ENCODE measurements around the gene MT4. TPM values are rescaled to one million over a fixed set of nuclear protein-coding genes. Genes with fewer than 3 reads are reported as not detected.
A peak's percentile ranks its signal among the peaks of the same experiment; 100 is the strongest.

Gene MT4
- total and polyA plus RNA-seq, 8 donors, result not detected

- DNase-seq, result peak; percentile 47 to 70
- Histone ChIP-seq H3K4me1 (peaks cover 35 to 63% (median 52%) of the 10 kb centered on the region in 4 donors), H3K36me3 (no peaks in the 10 kb centered on the region), H3K4me3 (peak overlapping the region; percentile 58 to 78 (median 66)), H3K27ac (peak overlapping the region; percentile 85 to 96 (median 92)), H3K27me3 (no peaks in the 10 kb centered on the region), H3K9me3 (no peaks in the 10 kb centered on the region)
- intact Hi-C loops (cut with DNase I; ENCODE audit: low total_unique reads), result no loop called here
- WGBS, 5 donors, result 17 to 20% (median 18%) methylated on average over 10 of the region's 10 CpGs
- no peak for TF ChIP-seq CTCF (IDR thresholded peaks at IDR 0.05)
- peak; percentile 67 for TF ChIP-seq EP300 (IDR thresholded peaks at IDR 0.05)
- TF ChIP-seq POLR2AphosphoS5 (IDR thresholded peaks at IDR 0.05), result peak; percentile 50 to 86 (median 61)
- no peak for TF ChIP-seq POLR2A (IDR thresholded peaks at IDR 0.05)
Observed at GRCh38 chr16:56610017-56610608, 45.2 kb downstream of the MT4 start.

- Histone ChIP-seq H3K27me3 (no peaks in the 10 kb centered on the region), H3K27ac (peak overlapping the region; percentile 85 to 96 (median 92)), H3K4me1 (peaks cover 35 to 69% (median 52%) of the 10 kb centered on the region in 4 donors), H3K9me3 (no peaks in the 10 kb centered on the region), H3K36me3 (no peaks in the 10 kb centered on the region), H3K4me3 (peak overlapping the region in 3 of 4 donors; percentile 58 to 78 (median 65))
- TF ChIP-seq POLR2AphosphoS5 (IDR thresholded peaks at IDR 0.05) (no peak), EP300 (IDR thresholded peaks at IDR 0.05) (no peak), POLR2A (IDR thresholded peaks at IDR 0.05) (no peak), CTCF (IDR thresholded peaks at IDR 0.05) (no peak)
- 11 to 47% (median 34%) methylated on average over 2 of the region's 2 CpGs for WGBS, 5 donors
- intact Hi-C loops (cut with DNase I; ENCODE audit: low total_unique reads), result no loop called here
- DNase-seq, result peak in 1 of 2 donors; percentile 41
Observed at GRCh38 chr16:56610609-56611111, 45.8 kb downstream of the MT4 start.

GRCh38 chr16:56611281-56611833, 46.5 kb downstream of the MT4 start:
- H3K9me3 ChIP-seq, result no peaks in the 10 kb centered on the region
- peak overlapping the region; percentile 66 to 96 (median 92) for H3K27ac ChIP-seq
- no peak for TF ChIP-seq EP300 (IDR thresholded peaks at IDR 0.05)
- TF ChIP-seq CTCF (IDR thresholded peaks at IDR 0.05), result no peak
- peak; percentile 5 to 58 (median 8) for TF ChIP-seq POLR2AphosphoS5 (IDR thresholded peaks at IDR 0.05)
- no peaks in the 10 kb centered on the region for H3K27me3 ChIP-seq
- H3K4me1 ChIP-seq, result peaks cover 35 to 67% (median 50%) of the 10 kb centered on the region in 4 donors
- H3K36me3 ChIP-seq, result no peaks in the 10 kb centered on the region
- no peak overlapping the region for H3K4me3 ChIP-seq
- peak; percentile 26 to 69 for DNase-seq
- WGBS, 5 donors, result 54 to 73% (median 59%) methylated on average over 2 of the region's 2 CpGs
- intact Hi-C loops (cut with DNase I; ENCODE audit: low total_unique reads), result no loop called here

GRCh38 chr16:56613706-56614105, 48.8 kb downstream of the MT4 start:
- Histone ChIP-seq H3K27me3 (peaks cover 0 to 17% (median 0%) of the 10 kb centered on the region in 3 donors), H3K36me3 (no peaks in the 10 kb centered on the region), H3K4me1 (peaks cover 35 to 69% (median 49%) of the 10 kb centered on the region in 4 donors), H3K4me3 (no peak overlapping the region), H3K9me3 (no peaks in the 10 kb centered on the region), H3K27ac (no peak overlapping the region)
- intact Hi-C loops (cut with DNase I; ENCODE audit: low total_unique reads), result no loop called here
- no peak for DNase-seq
- TF ChIP-seq EP300 (IDR thresholded peaks at IDR 0.05) (no peak), POLR2AphosphoS5 (IDR thresholded peaks at IDR 0.05) (no peak), CTCF (IDR thresholded peaks at IDR 0.05) (no peak), POLR2A (IDR thresholded peaks at IDR 0.05) (no peak)

All from stomach (tissue), 9 donors.